Sigmoid colon (tissue), 4 donors: ENCODE data around the gene MICAL2.

ENCODE experiments used
- EP300 ChIP-seq, 4 donors: sonication (generic); formaldehyde crosslinking; IDR thresholded peaks; one replicate each; pipeline ENCODE4 v1.6.1; 2017; ENCODE audit warnings: antibody characterized with exemption in 4 of 4
- POLR2AphosphoS5 ChIP-seq, 4 donors: sonication (generic); formaldehyde crosslinking; IDR thresholded peaks; one replicate each; pipeline ENCODE4 v1.6.1; 2017; ENCODE audit warnings: antibody characterized with exemption in 4 of 4
- TF ChIP-seq, protein P1 (sequence below), 4 experiments: fragments of 450-650 bp in 3 of 4; fragments of 200-600 bp in 1 of 4; IDR thresholded peaks; one replicate each; pipeline ENCODE4 v1.5.1; 2016 to 2019; ENCODE audit warnings: antibody characterized with exemption in 4 of 4, mild to moderate bottlenecking in 3 of 4, moderate library complexity in 2 of 4

DNA sequence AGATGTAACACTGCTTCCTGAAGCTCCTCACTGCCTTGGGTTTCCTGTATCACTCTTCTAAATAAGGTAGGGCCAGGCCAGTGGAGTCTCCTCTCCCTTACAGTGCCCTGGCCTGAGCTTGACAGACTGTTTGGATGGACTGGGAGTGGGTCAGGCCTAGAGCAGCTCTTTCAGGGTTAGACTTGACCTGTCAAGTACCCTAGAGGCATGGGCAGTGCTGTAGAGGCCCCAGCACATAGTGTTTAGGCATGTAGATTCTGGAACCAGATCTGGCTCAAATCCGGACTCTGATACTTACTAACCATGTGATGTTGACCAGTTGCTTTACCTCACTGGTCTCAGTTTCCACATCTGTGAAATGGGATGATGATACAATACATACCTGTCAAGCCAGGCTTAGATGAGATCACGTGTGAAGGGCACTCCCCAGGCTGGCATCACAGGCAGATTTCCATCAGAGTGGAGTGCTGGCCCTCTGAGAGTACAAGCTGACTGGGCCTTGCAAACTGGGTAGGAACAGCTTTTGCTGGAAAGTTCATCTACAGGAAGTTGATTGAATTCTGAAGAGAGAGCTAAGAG lies 1.4 kb upstream of the MICAL2 start:
- TF ChIP-seq, protein P1, sequence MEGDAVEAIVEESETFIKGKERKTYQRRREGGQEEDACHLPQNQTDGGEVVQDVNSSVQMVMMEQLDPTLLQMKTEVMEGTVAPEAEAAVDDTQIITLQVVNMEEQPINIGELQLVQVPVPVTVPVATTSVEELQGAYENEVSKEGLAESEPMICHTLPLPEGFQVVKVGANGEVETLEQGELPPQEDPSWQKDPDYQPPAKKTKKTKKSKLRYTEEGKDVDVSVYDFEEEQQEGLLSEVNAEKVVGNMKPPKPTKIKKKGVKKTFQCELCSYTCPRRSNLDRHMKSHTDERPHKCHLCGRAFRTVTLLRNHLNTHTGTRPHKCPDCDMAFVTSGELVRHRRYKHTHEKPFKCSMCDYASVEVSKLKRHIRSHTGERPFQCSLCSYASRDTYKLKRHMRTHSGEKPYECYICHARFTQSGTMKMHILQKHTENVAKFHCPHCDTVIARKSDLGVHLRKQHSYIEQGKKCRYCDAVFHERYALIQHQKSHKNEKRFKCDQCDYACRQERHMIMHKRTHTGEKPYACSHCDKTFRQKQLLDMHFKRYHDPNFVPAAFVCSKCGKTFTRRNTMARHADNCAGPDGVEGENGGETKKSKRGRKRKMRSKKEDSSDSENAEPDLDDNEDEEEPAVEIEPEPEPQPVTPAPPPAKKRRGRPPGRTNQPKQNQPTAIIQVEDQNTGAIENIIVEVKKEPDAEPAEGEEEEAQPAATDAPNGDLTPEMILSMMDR (IDR thresholded peaks at IDR 0.05): no peak
- no peak for TF ChIP-seq POLR2AphosphoS5 (IDR thresholded peaks at IDR 0.05)
- no peak for TF ChIP-seq EP300 (IDR thresholded peaks at IDR 0.05)
